H1 (cell line): Measurements from ENCODE around the gene CHRNA1. TPM values are rescaled to one million over a fixed set of nuclear protein-coding genes. Genes with fewer than 3 reads are reported as not detected.

ENCODE experiments used
- ATF2 ChIP-seq: IDR thresholded peaks from 2 replicates; pipeline ENCODE4 v1.6.1; 2012; ENCODE audit warnings: low read length, inconsistent platforms
- YY1 ChIP-seq: IDR thresholded peaks from 2 replicates; pipeline ENCODE4 v1.6.1; 2011; ENCODE audit warnings: low read depth, mild to moderate bottlenecking, low read length
- ZNF274 ChIP-seq: IDR thresholded peaks from 2 replicates; pipeline ENCODE4 v1.7.0; 2012; ENCODE audit warnings: low read length, borderline replicate concordance; ENCODE audit errors: extremely low read depth
- polyA plus RNA-seq, 7 experiments: library from polyadenylated mRNA; depleted of rRNA in 3 of 7; stranded (reverse) in 5 of 7; unstranded in 2 of 7; fragments of >200 nt in 5 of 7; fragments of 200-250 nt in 2 of 7; gene quantifications; 1 replicate in 5 of 7; 2 replicates in 1 of 7; 4 replicates in 1 of 7; pipeline versions ENCODE4 v1.2.1 to v1.2.3, GENCODE V29; 2011 to 2013; ENCODE audit warnings: missing spikeins in 2 of 7, mixed read lengths in 2 of 7
- total RNA-seq: library from RNA; stranded (reverse); fragmentation: NEBNext Ultra II Directional; extraction: Animal tissue kit (Norgen Biotek cat#: 25700); gene quantifications from 2 replicates; pipeline ENCODE4 v1.2.1, GENCODE V29; 2021

The CHRNA1 gene
- total and polyA plus RNA-seq, 2 of the 8 experiments (the other 6 are each of a cell fraction or from before 2014, with no cell fraction given) = 0.11 to 0.15 TPM

GRCh38 chr2:174781996-174782395 lies 17.7 kb upstream of the CHRNA1 start (continued):
- TF ChIP-seq YY1 (no peak), ATF2 (no peak), ZNF274 (no peak)
